Measurements from ENCODE around the gene TECPR1.

- no peak for TF ChIP-seq YY1 (IDR thresholded peaks at IDR 0.05; ENCODE audit: low read depth)
- TF ChIP-seq NFIC (IDR thresholded peaks at IDR 0.05): no peak
- TF ChIP-seq CREB1 (IDR thresholded peaks at IDR 0.05; ENCODE audit: low read depth): no peak
- TF ChIP-seq FOXM1 (IDR thresholded peaks at IDR 0.05; ENCODE audit: borderline replicate concordance, low read depth): no peak
Observed at GRCh38 chr7:98249106-98249505, 2.9 kb downstream of the TECPR1 start.

Data from Ishikawa (cell line).